Activated CD4-positive, CD25-positive, alpha-beta regulatory T cell (primary cell): ENCODE data around the gene RAB19.

Experiments used
- DNase-seq, 4 experiments: peaks; one replicate each; lab custom pipeline; 2025; lab: John Stamatoyannopoulos, UW

RAB19 gene

GRCh38 chr7:140403878-140404564, at the start of gene RAB19:
Gene RAB19, plus strand, starts transcription at chr7:140404058. Its CDS starts 3,589 bp downstream, at chr7:140407647.
- DNase-seq, result peak in 3 of 4 experiments; percentile 13 to 17 (median 14)

GRCh38 chr7:140358024-140358411, 45.8 kb upstream of the RAB19 start:
- DNase-seq, result no peak

- DNase-seq, result no peak
These were observed 45.3 kb upstream of the RAB19 start for GRCh38 chr7:140358412-140359051.

- no peak for DNase-seq
These were observed 43.1 kb upstream of the RAB19 start for GRCh38 chr7:140360697-140361229.

GRCh38 chr7:140364819-140365218, 39.0 kb upstream of the RAB19 start:
- DNase-seq, result no peak

- DNase-seq, result no peak
These were observed 36.3 kb upstream of the RAB19 start for GRCh38 chr7:140367528-140367927.

- no peak for DNase-seq
These were observed 34.6 kb upstream of the RAB19 start for GRCh38 chr7:140369294-140369693.

GRCh38 chr7:140375323-140375722, 28.5 kb upstream of the RAB19 start:
- no peak for DNase-seq

- no peak for DNase-seq
These were observed 27.7 kb upstream of the RAB19 start for GRCh38 chr7:140375892-140376730.

GRCh38 chr7:140383954-140384713, 19.7 kb upstream of the RAB19 start:
- DNase-seq, result no peak

GRCh38 chr7:140384894-140385545, 18.8 kb upstream of the RAB19 start:
- DNase-seq, result no peak

GRCh38 chr7:140389445-140389844, 14.4 kb upstream of the RAB19 start:
- DNase-seq, result no peak

- DNase-seq, result no peak
These were observed 13.8 kb upstream of the RAB19 start for GRCh38 chr7:140390034-140390433.

- no peak for DNase-seq
These were observed 13.2 kb upstream of the RAB19 start for GRCh38 chr7:140390466-140391190.

GRCh38 chr7:140391634-140392033, 12.2 kb upstream of the RAB19 start:
- no peak for DNase-seq

GRCh38 chr7:140393756-140394306, 10.0 kb upstream of the RAB19 start:
- DNase-seq, result no peak

- peak; percentile 78 to 82 (median 80) for DNase-seq
These were observed 5.8 kb upstream of the RAB19 start, which contains the start of gene SLC37A3 for GRCh38 chr7:140397784-140398750. Gene SLC37A3, minus strand, starts transcription at chr7:140398530. Its CDS starts 16,004 bp downstream, at chr7:140382526.

GRCh38 chr7:140398821-140399220, 5.0 kb upstream of the RAB19 start:
- DNase-seq, result no peak

- DNase-seq, result no peak
These were observed 3.5 kb upstream of the RAB19 start for GRCh38 chr7:140400381-140400780.
